ENCODE data around the gene TEX53.

GRCh38 chr9:114685951-114686350 lies 28.3 kb upstream of the TEX53 start:
- TF ChIP-seq REST (IDR thresholded peaks at IDR 0.05; ENCODE audit: insufficient replicate concordance, low read depth) (no peak), CTCF (IDR thresholded peaks at IDR 0.05; ENCODE audit: insufficient read depth, low read length) (no peak), POLR2AphosphoS5 (IDR thresholded peaks at IDR 0.05; ENCODE audit: low read depth) (no peak), GABPA (IDR thresholded peaks at IDR 0.05; ENCODE audit: low read depth) (no peak), SPI1 (IDR thresholded peaks at IDR 0.05; ENCODE audit: borderline replicate concordance, low read depth) (no peak)

Data from HL-60 (cell line).